ENCODE measurements around the gene KPRP. TPM values are rescaled to one million over a fixed set of nuclear protein-coding genes. Genes with fewer than 3 reads are reported as not detected.

Gene KPRP
- total RNA-seq, 1 donor from 2014 or later: not detected

GRCh38 chr1:152811050-152811449 lies 53.2 kb downstream of the KPRP start:
- no peak for ATAC-seq
- no peak for TF ChIP-seq CTCF (IDR thresholded peaks at IDR 0.05)
- Histone ChIP-seq H3K27me3 (ENCODE audit: low read depth) (no peaks in the 10 kb centered on the region), H3K4me3 (no peak overlapping the region), H3K36me3 (no peaks in the 10 kb centered on the region), H3K27ac (no peak overlapping the region), H3K4me1 (no peaks in the 10 kb centered on the region), H3K9me3 (no peaks in the 10 kb centered on the region)
- no peak for DNase-seq
- intact Hi-C loops (cut with DNase I): no loop called here

Other genes starting within 250 kb of the KPRP start
- gene LCE5A, start 247.2 kb upstream of the KPRP start, total RNA-seq: not detected
- gene CRCT1, start 243.5 kb upstream of the KPRP start, total RNA-seq: not detected
- not detected for gene LCE3E, start 191.2 kb upstream of the KPRP start, total RNA-seq
- gene LCE3D, start 177.5 kb upstream of the KPRP start, total RNA-seq: not detected
- gene LCE3C, start 157.8 kb upstream of the KPRP start, total RNA-seq: not detected
- not detected for gene LCE3B, start 144.2 kb upstream of the KPRP start, total RNA-seq
- not detected for gene LCE3A, start 134.9 kb upstream of the KPRP start, total RNA-seq
- gene LCE2D, start 94.6 kb upstream of the KPRP start, total RNA-seq: not detected
- gene LCE2C, start 82.7 kb upstream of the KPRP start, total RNA-seq: not detected
- not detected for gene LCE2B, start 71.9 kb upstream of the KPRP start, total RNA-seq
- gene LCE2A, start 59.7 kb upstream of the KPRP start, total RNA-seq: not detected
- not detected for gene LCE4A, start 49.9 kb upstream of the KPRP start, total RNA-seq
- not detected for gene LCE1F, start 17.1 kb downstream of the KPRP start, total RNA-seq
- gene LCE1E, start 28.2 kb downstream of the KPRP start, total RNA-seq: not detected
- not detected for gene LCE1D, start 38.7 kb downstream of the KPRP start, total RNA-seq
- not detected for gene LCE1C, start 48.6 kb downstream of the KPRP start, total RNA-seq
- not detected for gene LCE1B, start 53.9 kb downstream of the KPRP start, total RNA-seq
- not detected for gene LCE1A, start 69.4 kb downstream of the KPRP start, total RNA-seq
- not detected for gene LCE6A, start 84.8 kb downstream of the KPRP start, total RNA-seq
- gene LCE7A, start 102.0 kb downstream of the KPRP start, total RNA-seq: not detected
- gene SMCP, start 120.3 kb downstream of the KPRP start, total RNA-seq: not detected
- gene IVL, start 150.5 kb downstream of the KPRP start, total RNA-seq: 0.24 TPM
- gene SPRR5, start 189.2 kb downstream of the KPRP start, total RNA-seq: not detected
- gene SPRR4, start 212.6 kb downstream of the KPRP start, total RNA-seq: not detected
- not detected for gene SPRR1A, start 226.1 kb downstream of the KPRP start, total RNA-seq
- not detected for gene SPRR3, start 243.7 kb downstream of the KPRP start, total RNA-seq

Data from lower lobe of right lung (tissue), 2 donors.